Measurements from ENCODE around the gene COBLL1. TPM values are rescaled to one million over a fixed set of nuclear protein-coding genes. Genes with fewer than 3 reads are reported as not detected.

COBLL1 gene
- total RNA-seq, 4 donors from 2014 or later = 42.2 to 59.4 (median 45.2) TPM

DNA sequence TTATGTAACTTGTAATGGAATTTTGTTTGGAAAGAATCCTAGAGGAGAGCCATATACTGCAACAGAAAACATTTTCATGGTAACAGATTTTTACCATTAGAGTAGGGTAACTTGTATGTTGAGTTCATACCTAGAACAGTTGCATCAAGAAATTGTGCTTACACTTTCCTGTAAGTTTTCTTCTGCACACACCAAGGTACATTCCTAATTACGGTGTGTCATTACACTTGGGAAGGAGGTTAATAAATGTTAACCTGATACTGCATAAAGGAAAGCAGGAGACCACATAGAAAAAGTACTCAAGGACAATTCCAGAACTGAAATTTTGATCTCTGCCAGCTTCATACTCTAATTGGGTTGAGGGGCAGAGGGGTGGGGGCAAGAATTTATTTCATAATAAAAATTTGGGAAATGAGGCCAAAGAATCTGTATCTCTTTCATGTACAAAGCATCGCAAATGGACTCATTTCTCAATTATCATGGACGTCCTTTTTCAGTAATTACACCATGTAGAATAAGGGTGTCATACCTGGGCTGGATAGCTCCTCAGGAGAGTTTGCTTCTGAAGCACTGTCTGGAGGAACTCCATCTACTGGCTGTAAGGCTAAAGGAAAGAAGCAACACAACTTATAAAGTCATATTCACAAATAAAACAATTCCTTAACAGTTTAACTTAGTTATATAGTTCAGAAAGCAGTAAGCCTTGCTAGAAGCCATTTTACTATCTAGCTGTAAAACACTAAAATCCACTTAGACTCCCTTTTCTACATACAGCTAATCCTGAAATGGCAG lies 137.5 kb downstream of the COBLL1 start:
- Histone ChIP-seq H3K27me3 (no peaks in the 10 kb centered on the region), H3K4me1 (no peaks in the 10 kb centered on the region), H3K4me3 (no peak overlapping the region), H3K9me3 (no peaks in the 10 kb centered on the region), H3K27ac (no peak overlapping the region), H3K36me3 (peaks cover 0 to 5% (median 0%) of the 10 kb centered on the region in 3 donors)
- TF ChIP-seq POLR2A (IDR thresholded peaks at IDR 0.05) = no peak
- TF ChIP-seq, protein P1, sequence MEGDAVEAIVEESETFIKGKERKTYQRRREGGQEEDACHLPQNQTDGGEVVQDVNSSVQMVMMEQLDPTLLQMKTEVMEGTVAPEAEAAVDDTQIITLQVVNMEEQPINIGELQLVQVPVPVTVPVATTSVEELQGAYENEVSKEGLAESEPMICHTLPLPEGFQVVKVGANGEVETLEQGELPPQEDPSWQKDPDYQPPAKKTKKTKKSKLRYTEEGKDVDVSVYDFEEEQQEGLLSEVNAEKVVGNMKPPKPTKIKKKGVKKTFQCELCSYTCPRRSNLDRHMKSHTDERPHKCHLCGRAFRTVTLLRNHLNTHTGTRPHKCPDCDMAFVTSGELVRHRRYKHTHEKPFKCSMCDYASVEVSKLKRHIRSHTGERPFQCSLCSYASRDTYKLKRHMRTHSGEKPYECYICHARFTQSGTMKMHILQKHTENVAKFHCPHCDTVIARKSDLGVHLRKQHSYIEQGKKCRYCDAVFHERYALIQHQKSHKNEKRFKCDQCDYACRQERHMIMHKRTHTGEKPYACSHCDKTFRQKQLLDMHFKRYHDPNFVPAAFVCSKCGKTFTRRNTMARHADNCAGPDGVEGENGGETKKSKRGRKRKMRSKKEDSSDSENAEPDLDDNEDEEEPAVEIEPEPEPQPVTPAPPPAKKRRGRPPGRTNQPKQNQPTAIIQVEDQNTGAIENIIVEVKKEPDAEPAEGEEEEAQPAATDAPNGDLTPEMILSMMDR (IDR thresholded peaks at IDR 0.05) = no peak
- DNase-seq = no peak

- H3K4me3 ChIP-seq = no peak overlapping the region
- H3K36me3 ChIP-seq = peaks cover 0 to 5% (median 3%) of the 10 kb centered on the region in 3 donors
- no peaks in the 10 kb centered on the region for H3K27me3 ChIP-seq
- TF ChIP-seq POLR2A (IDR thresholded peaks at IDR 0.05) = no peak
- TF ChIP-seq, protein P1 (IDR thresholded peaks at IDR 0.05) = no peak
- no peaks in the 10 kb centered on the region for H3K9me3 ChIP-seq
- no peaks in the 10 kb centered on the region for H3K4me1 ChIP-seq
- DNase-seq = no peak
- no peak overlapping the region for H3K27ac ChIP-seq
These were observed 140.1 kb downstream of the COBLL1 start for GRCh38 chr2:164701565-164701964.

DNA sequence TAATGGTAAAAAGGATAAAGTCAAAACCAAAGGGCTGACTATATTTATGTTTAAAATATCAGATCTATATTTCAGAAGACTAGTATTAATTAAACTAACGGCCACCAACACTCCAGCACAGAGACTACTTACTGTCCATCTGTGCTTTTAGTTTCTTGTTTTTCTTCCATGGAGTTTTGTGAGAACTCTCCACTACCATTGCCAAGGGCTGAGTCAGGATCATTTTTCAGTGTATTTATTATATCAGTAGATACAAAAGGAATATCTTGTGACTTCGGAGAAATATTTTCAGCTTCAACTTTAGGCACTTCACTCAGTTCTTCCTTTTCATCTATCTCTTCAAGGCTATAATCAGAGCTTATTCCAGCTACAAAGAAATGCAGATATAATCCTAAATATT lies 141.2 kb downstream of the COBLL1 start:
- Histone ChIP-seq H3K4me3 (no peak overlapping the region), H3K9me3 (no peaks in the 10 kb centered on the region), H3K4me1 (no peaks in the 10 kb centered on the region), H3K27me3 (no peaks in the 10 kb centered on the region), H3K27ac (no peak overlapping the region), H3K36me3 (peaks cover 0 to 7% (median 3%) of the 10 kb centered on the region in 3 donors)
- DNase-seq = no peak
- no peak for TF ChIP-seq POLR2A (IDR thresholded peaks at IDR 0.05)
- TF ChIP-seq, protein P1 (IDR thresholded peaks at IDR 0.05) = no peak

DNA sequence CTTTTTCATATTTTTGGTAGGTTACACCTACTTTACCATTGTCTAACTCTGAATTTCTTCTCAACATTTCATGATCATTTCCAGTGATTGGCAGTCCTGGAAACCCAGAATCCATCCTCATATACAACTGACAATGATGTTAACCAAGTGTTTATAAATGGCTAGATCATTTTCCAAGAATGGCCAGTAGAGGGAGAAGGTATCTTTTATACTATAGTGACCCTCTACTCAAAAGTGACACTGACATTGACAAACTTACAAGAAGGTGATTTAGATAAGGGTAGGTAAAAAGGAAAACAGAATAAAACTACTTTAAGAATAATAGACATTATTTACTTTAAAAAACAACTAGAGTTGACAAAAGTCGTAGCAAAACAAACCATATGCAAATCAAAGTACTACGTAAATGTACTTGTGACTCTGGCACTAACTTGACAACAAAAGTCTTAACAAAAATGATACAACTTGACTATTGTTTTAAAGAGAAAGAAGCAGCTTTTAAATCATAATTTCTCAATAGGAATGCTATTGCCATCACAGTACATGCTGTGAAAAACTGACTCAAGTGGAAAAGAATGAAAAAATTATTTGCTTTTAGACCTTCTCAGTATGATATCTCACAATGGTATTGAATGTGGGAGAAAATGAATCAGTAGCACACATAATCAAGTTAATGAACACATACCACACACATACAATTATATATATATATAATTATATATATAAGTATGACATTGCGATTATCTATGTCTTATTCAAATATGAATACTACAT lies 143.7 kb downstream of the COBLL1 start:
- no peak for DNase-seq
- no peak overlapping the region for H3K27ac ChIP-seq
- TF ChIP-seq, protein P1 (IDR thresholded peaks at IDR 0.05) = peak in 4 of 6 experiments; percentile 43 to 69 (median 56)
- TF ChIP-seq POLR2A (IDR thresholded peaks at IDR 0.05) = no peak
- no peak overlapping the region for H3K4me3 ChIP-seq
- no peaks in the 10 kb centered on the region for H3K27me3 ChIP-seq
- no peaks in the 10 kb centered on the region for H3K9me3 ChIP-seq
- H3K36me3 ChIP-seq = peaks cover 0 to 14% (median 3%) of the 10 kb centered on the region in 3 donors
- no peaks in the 10 kb centered on the region for H3K4me1 ChIP-seq

DNA sequence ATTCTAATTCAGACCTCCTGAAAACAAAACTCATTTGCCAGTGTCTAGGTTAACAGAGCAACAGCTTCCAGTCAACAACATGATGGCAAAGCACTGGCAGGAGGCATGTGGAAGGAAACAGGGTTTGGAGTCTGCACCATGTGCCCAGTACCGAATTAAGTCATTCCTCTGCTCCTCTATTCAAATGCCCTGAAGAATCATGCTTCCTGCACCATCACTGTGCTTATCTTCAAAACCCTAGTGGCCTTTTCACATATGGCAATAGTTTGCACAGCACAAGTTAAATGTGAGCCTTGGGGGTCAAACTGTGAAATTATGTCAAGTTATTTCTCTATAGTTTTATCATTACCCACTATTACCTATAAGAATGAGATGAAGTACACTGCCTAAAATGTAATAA lies 145.0 kb downstream of the COBLL1 start:
- Histone ChIP-seq H3K27ac (no peak overlapping the region), H3K36me3 (peaks cover 0 to 14% (median 3%) of the 10 kb centered on the region in 3 donors), H3K9me3 (no peaks in the 10 kb centered on the region), H3K27me3 (no peaks in the 10 kb centered on the region), H3K4me1 (no peaks in the 10 kb centered on the region), H3K4me3 (no peak overlapping the region)
- no peak for TF ChIP-seq POLR2A (IDR thresholded peaks at IDR 0.05)
- TF ChIP-seq, protein P1 (IDR thresholded peaks at IDR 0.05) = no peak
- DNase-seq = no peak
